Measurements from ENCODE around the gene CBX6.

GRCh38 chr22:38866399-38867123 is 5.5 kb downstream of the CBX6 start:
- TF ChIP-seq CTCF (IDR thresholded peaks at IDR 0.05), result no peak
- no peak for TF ChIP-seq POLR2A (IDR thresholded peaks at IDR 0.05)
